MCF 10A (cell line): ENCODE measurements around the gene CHID1. TPM values are rescaled to one million over a fixed set of nuclear protein-coding genes. Genes with fewer than 3 reads are reported as not detected.
A peak's percentile ranks its signal among the peaks of the same experiment; 100 is the strongest.

Experiments
- BruUV-seq: library from RNA; stranded (reverse); fragments of 400-500 nt; replicated peaks from 2 replicates; lab custom pipeline; 2021; lab: Mats Ljungman, UMichigan
- CTCF ChIA-PET: fragments of 300-600 bp; sonication (Branson Sonifier 250); formaldehyde crosslinking; extraction: SDS; loops from one replicate; lab custom pipeline; 2021; ENCODE audit warnings: antibody characterized with exemption, inconsistent platforms; lab: Yijun Ruan, JAX
- POLR2A ChIA-PET: fragments of 300-600, 350-650 bp; sonication (Branson Sonifier 250); formaldehyde crosslinking; extraction: SDS; loops from one replicate; lab custom pipeline; 2020; ENCODE audit warnings: antibody characterized with exemption, inconsistent platforms; lab: Yijun Ruan, JAX
- DNase-seq: peaks from one replicate; pipeline ENCODE4 v3.0.0-alpha.2; 2018; ENCODE audit not compliant: unreplicated experiment
- H3K27ac Mint-ChIP-seq: one replicate; pipeline ENCODE4 v1.8.0; 2022; ENCODE audit warnings: mild to moderate bottlenecking, low read depth, mixed read lengths; ENCODE audit not compliant: unreplicated experiment
- H3K27me3 Mint-ChIP-seq: one replicate; pipeline ENCODE4 v1.8.0; 2022; ENCODE audit warnings: mixed read lengths; ENCODE audit not compliant: insufficient read depth, unreplicated experiment
- H3K36me3 Mint-ChIP-seq: one replicate; pipeline ENCODE4 v1.8.0; 2022; ENCODE audit warnings: mild to moderate bottlenecking, moderate library complexity, mixed read lengths; ENCODE audit not compliant: insufficient read depth, unreplicated experiment
- H3K4me1 Mint-ChIP-seq: one replicate; pipeline ENCODE4 v1.8.0; 2022; ENCODE audit warnings: mixed read lengths; ENCODE audit not compliant: insufficient read depth, unreplicated experiment
- H3K4me3 Mint-ChIP-seq: one replicate; pipeline ENCODE4 v1.8.0; 2022; ENCODE audit warnings: mild to moderate bottlenecking, moderate library complexity, mixed read lengths; ENCODE audit not compliant: unreplicated experiment
- H3K9me3 Mint-ChIP-seq: one replicate; pipeline ENCODE4 v1.8.0; 2022; ENCODE audit warnings: mixed read lengths; ENCODE audit not compliant: unreplicated experiment
- CTCF ChIP-seq: fragments of 200-600 bp; IDR thresholded peaks from one replicate; pipeline ENCODE4 v1.8.0; 2022; ENCODE audit warnings: antibody characterized with exemption, mild to moderate bottlenecking; ENCODE audit not compliant: unreplicated experiment
- intact Hi-C: fragments of 100-400 bp; cut with micrococcal nuclease; formaldehyde crosslinking; loops from 2 replicates; pipeline ENCODE4 v1.14.1; 2022
- total RNA-seq: library from RNA; stranded (reverse); gene quantifications from 2 replicates; pipeline ENCODE4 v1.2.3, GENCODE V29; 2022

The CHID1 gene
- total RNA-seq, 1 experiment from 2014 or later: 94.8 TPM

GRCh38 chr11:839280-839623, 71.4 kb downstream of the CHID1 start:
- BruUV-seq: no TSS peak
- Mint-ChIP-seq H3K27ac (peak overlapping the region; percentile 63), H3K4me1 (peaks cover 18% of the 10 kb centered on the region), H3K36me3 (peaks cover 84% of the 10 kb centered on the region), H3K27me3 (no peaks in the 10 kb centered on the region), H3K4me3 (peak overlapping the region; percentile 41), H3K9me3 (no peaks in the 10 kb centered on the region)
- ChIA-PET CTCF (interaction anchor here (0.7 to 1.3 kb wide), 2 partner anchors 64 to 134 kb away, joined by 3 to 4 read pairs; no protein-coding TSS in a partner anchor), POLR2A (interaction anchor here (0.6 to 11.4 kb wide), 6 partner anchors 14 to 103 kb away, joined by 3 to 274 read pairs (median 5); partner anchors contain the start of genes PNPLA2 and RPLP2)
- DNase-seq: no peak
- no peak for TF ChIP-seq CTCF
- intact Hi-C loops: no loop called here

GRCh38 chr11:838441-839279, 72.0 kb downstream of the CHID1 start:
- TF ChIP-seq CTCF: peak; percentile 40
- H3K27me3 Mint-ChIP-seq: no peaks in the 10 kb centered on the region
- peak overlapping the region; percentile 41 for H3K4me3 Mint-ChIP-seq
- CTCF ChIA-PET: interaction anchor here (0.7 to 1.3 kb wide), 4 partner anchors 21 to 1284 kb away, joined by 3 to 5 read pairs (median 3); no protein-coding TSS in a partner anchor
- peak overlapping the region; percentile 63 for H3K27ac Mint-ChIP-seq
- TSS peak; percentile 17 for BruUV-seq
- H3K9me3 Mint-ChIP-seq: no peaks in the 10 kb centered on the region
- H3K4me1 Mint-ChIP-seq: peaks cover 24% of the 10 kb centered on the region
- intact Hi-C loops: no loop called here
- no peak for DNase-seq
- H3K36me3 Mint-ChIP-seq: peaks cover 90% of the 10 kb centered on the region
- POLR2A ChIA-PET: interaction anchor here (0.6 to 11.4 kb wide), 5 partner anchors 20 to 102 kb away, joined by 3 to 274 read pairs (median 5); partner anchors contain the start of genes PNPLA2 and RPLP2

- no peak for DNase-seq
- Mint-ChIP-seq H3K27me3 (no peaks in the 10 kb centered on the region), H3K9me3 (no peaks in the 10 kb centered on the region), H3K4me3 (no peak overlapping the region), H3K36me3 (peaks cover 90% of the 10 kb centered on the region), H3K27ac (no peak overlapping the region), H3K4me1 (peaks cover 24% of the 10 kb centered on the region)
- ChIA-PET POLR2A (interaction anchor here (7.2 to 11.4 kb wide), 2 partner anchors 19 to 30 kb away, joined by 66 to 274 read pairs; partner anchors contain the start of genes PNPLA2 and RPLP2), CTCF (interaction anchor here (0.6 to 1.3 kb wide), 4 partner anchors 13 to 63 kb away, joined by 3 to 5 read pairs (median 3); no protein-coding TSS in a partner anchor)
- no TSS peak for BruUV-seq
- TF ChIP-seq CTCF: no peak
- intact Hi-C loops: no loop called here
Observed at GRCh38 chr11:837990-838307, 72.7 kb downstream of the CHID1 start.
